Pons (tissue), 1 donor: ENCODE results near the gene SLC22A2.
"Not testable (repeated sequence)": the region's sequence is repeated elsewhere in the genome, so short reads cannot be mapped to it uniquely, and the experiment has no call there.

ENCODE experiments used
- DNase-seq: peaks from one replicate; pipeline ENCODE4 v3.0.0-alpha.2; 2016; ENCODE audit warnings: low spot score

Gene SLC22A2

DNA sequence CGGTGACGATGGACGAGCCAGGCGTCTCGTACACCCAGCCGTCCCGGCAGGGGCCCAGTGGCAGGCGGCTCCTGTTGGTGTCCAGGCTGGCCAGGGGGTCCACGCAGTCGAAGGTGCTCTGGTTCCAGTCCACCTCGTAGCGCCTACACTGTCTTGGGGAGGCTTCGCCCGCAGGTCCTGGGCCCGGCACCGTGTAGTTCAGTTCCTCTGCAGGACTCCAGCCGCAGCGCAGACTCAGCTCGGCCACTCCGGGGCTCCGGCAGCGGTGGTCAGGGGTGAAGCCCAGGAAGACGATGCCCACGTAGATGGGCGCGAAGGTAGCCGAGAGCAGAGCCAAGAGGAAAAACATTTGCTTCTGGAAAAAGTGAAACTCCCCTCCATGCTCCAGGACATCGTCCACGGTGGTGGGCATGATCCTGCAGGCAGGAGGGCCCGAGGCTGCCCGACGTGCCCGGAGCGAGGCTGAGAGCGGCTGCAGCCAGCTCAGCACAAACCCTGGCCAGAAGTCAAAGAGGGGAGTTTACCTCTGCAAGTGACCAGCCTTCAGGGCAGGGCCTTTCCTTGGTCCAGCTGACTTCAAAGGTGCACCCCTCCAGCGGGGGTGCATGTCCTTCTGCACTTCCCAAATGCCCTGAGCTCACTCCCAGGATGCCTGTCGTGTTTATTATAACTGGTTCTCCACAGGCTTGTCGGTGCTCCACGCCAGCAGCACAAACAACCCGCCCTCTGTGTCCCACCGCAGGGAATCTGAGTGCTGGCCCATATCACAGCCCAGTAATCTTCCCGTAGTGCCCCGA, at the start of gene SLC22A2:
TSS of gene SLC22A2 (minus strand) at position 476 of the 797 bp plus-strand sequence. CDS start at position 412, 64 bp downstream.
- DNase-seq, result no peak

GRCh38 chr6:160305926-160306713, 47.5 kb upstream of the SLC22A2 start:
- DNase-seq, result peak; percentile 79

DNA sequence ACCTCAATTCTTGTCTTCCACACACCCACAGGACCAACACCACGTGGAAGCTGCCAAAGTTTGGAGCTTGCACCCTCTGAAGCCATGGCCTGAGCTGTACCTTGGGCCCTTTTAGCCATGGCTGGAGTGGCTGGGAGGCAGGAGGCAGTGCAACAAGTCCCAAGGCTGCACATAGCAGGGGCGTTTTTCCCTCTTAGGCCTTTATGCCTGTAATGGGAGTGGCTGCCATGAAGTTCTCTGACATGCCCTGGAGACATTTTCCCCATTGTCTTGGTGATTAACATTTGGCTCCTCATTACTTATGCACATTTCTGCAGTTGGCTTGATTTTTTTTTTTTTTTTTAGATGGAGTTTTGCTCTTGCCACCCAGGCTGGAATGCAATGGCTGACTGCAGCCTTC, 45.2 kb upstream of the SLC22A2 start:
- DNase-seq, result no peak

DNA sequence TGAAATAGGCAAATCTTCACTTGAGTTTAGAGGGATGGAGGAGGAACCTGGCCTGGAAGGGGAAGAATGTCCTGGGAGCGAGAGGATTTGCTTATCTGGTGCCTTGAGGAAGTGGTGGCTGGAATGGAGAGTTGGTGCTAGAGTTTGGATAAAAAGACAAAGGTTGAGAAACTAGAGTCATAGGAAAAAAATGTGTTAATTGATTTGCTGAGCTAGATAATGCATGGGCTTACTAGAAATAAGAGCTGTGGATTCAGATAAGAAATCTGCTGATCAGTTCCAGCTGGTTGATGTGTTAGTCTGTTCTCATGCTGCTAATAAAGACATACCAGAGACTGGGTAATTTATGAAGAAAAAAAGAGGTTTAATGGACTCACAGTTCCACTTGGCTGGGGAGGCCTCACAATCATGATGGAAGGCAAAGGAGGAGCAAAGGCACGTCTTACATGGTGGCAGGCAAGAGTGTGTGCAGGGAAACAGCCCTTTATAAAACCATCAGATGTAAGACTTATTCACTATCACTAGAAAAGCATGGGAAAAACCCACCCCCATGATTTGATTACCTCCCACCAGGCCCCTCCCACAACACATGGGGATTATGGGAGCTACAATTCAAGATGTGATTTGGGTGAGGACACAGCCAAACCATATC, 43.9 kb upstream of the SLC22A2 start:
- DNase-seq, result not testable (repeated sequence)

GRCh38 chr6:160301339-160301738, 42.7 kb upstream of the SLC22A2 start:
- no peak for DNase-seq

GRCh38 chr6:160300076-160300695, 41.6 kb upstream of the SLC22A2 start:
- no peak for DNase-seq

DNA sequence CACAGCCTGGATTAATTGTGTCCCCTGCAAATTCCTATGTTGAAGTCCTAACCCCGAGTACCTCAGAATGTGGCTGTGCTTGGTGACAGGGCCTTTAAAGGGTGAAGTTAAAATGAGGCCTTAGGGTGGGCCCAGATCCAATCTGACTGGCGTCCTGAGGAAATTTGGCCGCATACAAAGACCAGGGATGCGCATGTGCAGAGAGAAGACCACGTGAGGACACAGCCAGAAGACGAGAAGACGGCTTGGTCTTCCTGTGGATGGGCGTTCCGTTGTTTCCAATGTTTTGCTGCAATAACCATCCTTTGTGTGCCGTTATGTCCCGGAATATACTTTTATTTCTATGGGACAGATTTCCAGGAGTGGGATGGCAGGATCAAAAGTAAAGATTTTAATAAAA, 40.9 kb upstream of the SLC22A2 start:
- no peak for DNase-seq

- no peak for DNase-seq
Observed at GRCh38 chr6:160298121-160298520, 39.5 kb upstream of the SLC22A2 start.

DNA sequence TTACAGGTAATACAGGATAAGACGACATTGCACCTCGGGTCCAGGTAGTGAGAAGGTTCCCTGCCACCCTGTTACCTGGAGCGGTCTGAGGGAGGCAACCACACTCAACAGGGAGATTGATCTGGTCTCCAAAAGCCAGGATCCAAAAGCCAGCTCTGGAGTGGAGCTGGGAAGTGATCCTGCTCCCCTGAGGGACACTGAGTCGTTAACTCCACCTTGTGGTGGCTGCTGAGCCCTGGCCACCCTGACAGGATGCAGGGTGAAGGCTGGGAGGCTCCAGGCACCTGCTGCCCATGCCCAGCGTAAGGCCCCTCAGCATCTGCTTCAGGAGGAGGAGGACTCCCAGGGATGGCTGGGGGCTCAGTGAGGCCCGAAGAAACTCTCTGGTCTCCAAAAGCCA, 38.7 kb upstream of the SLC22A2 start:
- DNase-seq, result no peak

DNA sequence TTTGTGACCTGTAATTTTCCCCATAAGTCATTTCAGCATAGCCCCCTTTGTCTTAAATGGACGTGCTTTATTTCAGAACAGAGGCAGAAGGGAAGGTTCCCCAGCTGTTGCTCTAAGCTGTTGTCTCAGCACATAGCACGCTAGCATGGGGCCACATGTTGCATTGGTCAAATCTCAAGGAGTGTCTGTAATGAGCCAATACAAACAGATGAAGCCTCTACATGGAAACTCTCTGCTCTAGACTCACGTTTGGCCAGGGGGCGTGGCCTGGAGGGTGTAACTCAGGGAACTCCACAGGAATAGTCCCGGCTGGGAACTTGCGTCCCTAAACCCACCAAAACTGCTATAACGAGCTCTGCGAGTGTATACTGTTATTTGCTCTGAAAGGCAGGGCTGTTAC, 35.2 kb upstream of the SLC22A2 start:
- no peak for DNase-seq

- no peak for DNase-seq
Observed at GRCh38 chr6:160285541-160286105, 27.0 kb upstream of the SLC22A2 start.

- no peak for DNase-seq
Observed at GRCh38 chr6:160284575-160284974, 26.0 kb upstream of the SLC22A2 start.

GRCh38 chr6:160282444-160282843, 23.8 kb upstream of the SLC22A2 start:
- no peak for DNase-seq

GRCh38 chr6:160279850-160280249, 21.2 kb upstream of the SLC22A2 start:
- no peak for DNase-seq

GRCh38 chr6:160278786-160279310, 20.2 kb upstream of the SLC22A2 start:
- no peak for DNase-seq

DNA sequence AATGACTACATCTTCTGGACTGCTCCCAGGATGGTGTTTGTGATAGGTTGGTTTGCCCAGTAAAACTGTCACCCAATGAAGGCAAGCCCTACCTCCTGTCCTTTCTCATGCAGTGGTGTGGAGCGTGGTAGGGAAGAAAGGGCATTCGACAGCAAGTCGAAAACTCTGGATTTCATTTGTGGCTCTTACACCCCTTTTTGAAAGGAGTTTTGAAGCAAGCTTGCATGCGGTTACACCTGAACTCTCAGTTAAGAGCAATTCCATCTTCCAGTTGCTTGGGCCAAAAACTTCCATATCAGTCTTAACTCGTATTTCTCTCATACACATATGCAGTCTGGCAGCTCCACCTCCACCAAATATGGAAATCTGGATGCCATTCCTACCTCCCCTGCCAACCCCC, 19.7 kb upstream of the SLC22A2 start:
- no peak for DNase-seq

DNA sequence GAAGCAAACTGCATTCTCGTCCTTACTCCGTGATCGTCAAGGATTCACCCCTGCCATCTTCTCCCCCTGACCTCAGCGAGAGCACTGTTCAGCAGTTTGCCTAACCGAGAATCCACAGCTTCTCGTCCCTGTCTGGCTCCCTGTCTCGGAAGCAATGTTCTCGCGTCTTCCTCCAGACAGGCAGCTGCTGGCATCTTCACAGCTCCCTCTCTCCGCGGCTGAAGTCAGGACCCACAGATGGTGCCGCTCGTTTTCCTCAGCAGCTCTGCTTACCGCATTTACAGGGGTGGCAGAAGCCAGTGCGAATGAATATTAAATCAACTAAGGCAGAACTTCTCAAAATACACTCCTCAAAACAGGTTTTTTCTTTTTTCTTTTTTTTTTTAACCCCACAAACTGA, 18.9 kb upstream of the SLC22A2 start:
- DNase-seq, result no peak

DNA sequence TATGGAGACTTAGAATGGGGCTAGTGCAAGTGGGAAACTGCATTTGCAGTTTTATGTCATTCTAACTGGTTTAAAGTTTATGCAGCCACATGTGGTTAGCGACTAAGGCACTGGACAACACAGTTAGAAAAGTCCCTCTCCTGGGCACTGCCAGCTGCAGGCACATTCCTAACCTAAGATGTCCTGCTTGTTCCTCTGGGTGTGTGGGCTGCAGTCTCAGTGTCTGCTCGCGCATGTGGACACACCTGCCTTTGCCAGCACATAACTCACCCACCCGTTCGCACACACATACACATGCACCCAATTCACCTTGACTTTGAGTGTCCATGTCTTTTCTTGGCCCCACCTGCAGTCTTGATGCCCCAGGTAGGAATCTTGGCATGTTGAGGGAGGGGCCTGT, 18.5 kb upstream of the SLC22A2 start:
- DNase-seq, result no peak

- no peak for DNase-seq
Observed at GRCh38 chr6:160276126-160276525, 17.5 kb upstream of the SLC22A2 start.

DNA sequence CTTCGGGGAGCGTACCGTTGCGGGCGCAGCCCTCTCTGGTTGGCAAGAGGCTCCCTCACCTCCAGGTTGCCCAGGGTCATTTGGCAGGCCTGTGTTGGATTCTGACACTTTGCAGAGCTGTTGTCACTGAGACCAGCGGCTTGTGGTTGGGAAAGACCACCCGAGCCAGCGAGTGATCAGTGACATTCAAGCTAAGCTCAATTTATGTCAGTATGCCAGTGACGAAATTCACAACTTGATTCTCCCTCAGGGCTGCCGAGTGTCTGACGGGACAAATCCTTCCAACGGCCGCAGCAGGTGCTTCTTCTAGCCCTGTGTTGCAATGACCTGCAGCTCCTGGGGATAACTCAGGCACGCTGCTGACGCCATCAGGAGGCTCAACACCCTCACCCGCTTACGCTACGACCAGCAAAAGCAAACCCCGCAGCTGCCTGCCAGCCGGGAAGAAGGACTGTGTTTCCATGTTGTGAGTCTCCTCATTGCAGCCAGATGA, 16.9 kb upstream of the SLC22A2 start:
- DNase-seq, result peak; percentile 19

DNA sequence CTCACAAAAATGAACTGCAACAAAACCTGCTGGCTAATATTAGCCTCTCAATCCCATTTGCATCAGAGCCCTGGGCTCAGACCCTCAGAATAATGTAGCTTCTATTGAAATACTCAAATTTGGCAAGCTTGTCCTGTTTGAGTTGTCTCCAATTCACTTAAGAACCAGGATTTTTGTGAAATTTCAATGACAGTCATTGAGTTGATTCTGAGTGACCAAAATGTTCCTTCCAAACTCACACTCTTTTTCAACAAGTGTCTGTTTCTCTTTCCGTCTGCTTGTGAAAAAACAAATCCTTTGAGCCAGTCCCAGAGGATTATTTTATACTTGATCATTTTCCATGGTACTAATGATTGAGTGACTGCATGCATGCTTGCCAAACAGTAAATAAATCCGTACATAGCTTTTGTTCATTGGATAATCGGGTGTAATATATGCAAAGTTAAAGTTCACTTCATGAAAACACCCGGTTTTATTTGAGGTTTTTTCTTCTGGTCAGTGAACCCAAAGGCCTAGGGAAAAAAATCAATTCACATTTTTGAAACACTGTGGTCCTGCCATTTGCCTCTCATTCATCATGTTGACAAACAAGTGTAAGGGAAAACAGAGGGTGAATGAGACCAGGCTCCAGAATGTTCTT, 16.4 kb upstream of the SLC22A2 start:
- DNase-seq, result peak; percentile 83
